NT2/D1 (cell line): Measurements from ENCODE around the gene SLIT1.

Experiments
- YY1 ChIP-seq: IDR thresholded peaks from 2 replicates; pipeline ENCODE4 v1.6.1; 2011; ENCODE audit not compliant: insufficient read length, insufficient read depth
- ZNF274 ChIP-seq: IDR thresholded peaks from 2 replicates; pipeline ENCODE4 v1.6.1; 2011; ENCODE audit warnings: mild to moderate bottlenecking, low read depth, low read length

GRCh38 chr10:97050956-97051496 lies 134.7 kb downstream of the SLIT1 start:
- no peak for TF ChIP-seq ZNF274
- no peak for TF ChIP-seq YY1
